Nephron (organoid): Measurements from ENCODE around the gene ITCH.
A peak's percentile ranks its signal among the peaks of the same experiment; 100 is the strongest.
"Not testable (repeated sequence)": the region's sequence is repeated elsewhere in the genome, so short reads cannot be mapped to it uniquely, and the experiment has no call there.

ENCODE experiments used
- H3K27ac Mint-ChIP-seq, 3 experiments: 2 replicates each; pipeline ENCODE4 v1.8.0; 2020; ENCODE audit warnings: mixed read lengths in 3 of 3, mild to moderate bottlenecking in 2 of 3, moderate library complexity in 1 of 3
- H3K27me3 Mint-ChIP-seq: 2 replicates; pipeline ENCODE4 v1.8.0; 2021; ENCODE audit warnings: low read depth, mild to moderate bottlenecking, moderate library complexity, mixed read lengths
- H3K36me3 Mint-ChIP-seq: 2 replicates; pipeline ENCODE4 v1.8.0; 2020; ENCODE audit warnings: low read depth, mixed read lengths
- H3K4me1 Mint-ChIP-seq: 2 replicates; pipeline ENCODE4 v1.8.0; 2020; ENCODE audit warnings: mixed read lengths
- H3K4me3 Mint-ChIP-seq, 3 experiments: 2 replicates each; pipeline ENCODE4 v1.8.0; 2020; ENCODE audit warnings: mild to moderate bottlenecking in 3 of 3, mixed read lengths in 3 of 3, moderate library complexity in 2 of 3
- H3K9me3 Mint-ChIP-seq: 2 replicates; pipeline ENCODE4 v1.8.0; 2020; ENCODE audit warnings: mixed read lengths
- TF ChIP-seq, protein P1 (sequence below), 3 experiments: fragments of 200-600 bp; sonication (generic); IDR thresholded peaks; one replicate each; pipeline ENCODE4 v1.5.0; 2021; ENCODE audit warnings: antibody characterized with exemption in 3 of 3; ENCODE audit not compliant: unreplicated experiment in 3 of 3

Gene ITCH

DNA sequence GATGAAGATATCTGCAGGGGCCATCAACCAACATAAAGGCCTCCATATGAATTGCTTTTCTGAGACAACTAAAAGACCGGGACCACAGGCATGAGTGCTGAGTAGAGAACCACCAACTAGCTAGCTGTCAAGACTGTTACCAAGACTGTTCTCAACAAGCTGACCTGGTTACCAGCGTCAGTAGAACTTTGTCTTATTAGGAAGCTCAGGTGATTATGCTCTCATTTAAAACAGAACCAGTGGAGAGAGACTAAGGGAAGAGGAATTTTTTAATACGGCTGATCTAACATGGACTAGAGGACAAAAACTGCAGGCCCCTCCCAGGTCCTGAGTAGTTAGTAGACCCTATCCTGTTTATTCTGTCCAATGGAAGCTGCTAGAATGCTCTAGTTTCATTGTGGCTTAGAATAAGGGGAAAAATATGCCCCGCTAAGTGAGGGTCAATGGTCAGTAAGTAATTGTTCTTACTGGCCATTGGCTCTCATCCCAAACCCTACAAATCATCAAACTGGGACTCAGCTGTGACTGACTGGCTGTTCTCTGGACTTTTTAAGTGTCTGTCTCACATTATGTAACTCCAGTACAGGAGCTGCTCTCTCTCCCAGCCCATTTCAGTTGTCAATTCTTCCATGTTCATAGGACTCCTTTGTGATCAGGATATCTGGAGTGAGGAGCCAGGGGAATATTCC lies 149.3 kb downstream of the ITCH start:
- TF ChIP-seq, protein P1, sequence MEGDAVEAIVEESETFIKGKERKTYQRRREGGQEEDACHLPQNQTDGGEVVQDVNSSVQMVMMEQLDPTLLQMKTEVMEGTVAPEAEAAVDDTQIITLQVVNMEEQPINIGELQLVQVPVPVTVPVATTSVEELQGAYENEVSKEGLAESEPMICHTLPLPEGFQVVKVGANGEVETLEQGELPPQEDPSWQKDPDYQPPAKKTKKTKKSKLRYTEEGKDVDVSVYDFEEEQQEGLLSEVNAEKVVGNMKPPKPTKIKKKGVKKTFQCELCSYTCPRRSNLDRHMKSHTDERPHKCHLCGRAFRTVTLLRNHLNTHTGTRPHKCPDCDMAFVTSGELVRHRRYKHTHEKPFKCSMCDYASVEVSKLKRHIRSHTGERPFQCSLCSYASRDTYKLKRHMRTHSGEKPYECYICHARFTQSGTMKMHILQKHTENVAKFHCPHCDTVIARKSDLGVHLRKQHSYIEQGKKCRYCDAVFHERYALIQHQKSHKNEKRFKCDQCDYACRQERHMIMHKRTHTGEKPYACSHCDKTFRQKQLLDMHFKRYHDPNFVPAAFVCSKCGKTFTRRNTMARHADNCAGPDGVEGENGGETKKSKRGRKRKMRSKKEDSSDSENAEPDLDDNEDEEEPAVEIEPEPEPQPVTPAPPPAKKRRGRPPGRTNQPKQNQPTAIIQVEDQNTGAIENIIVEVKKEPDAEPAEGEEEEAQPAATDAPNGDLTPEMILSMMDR (IDR thresholded peaks at IDR 0.05; ENCODE audit: unreplicated experiment in 3 of 3), result no peak
- Mint-ChIP-seq H3K4me1 (peaks cover 41% of the 10 kb centered on the region), H3K4me3 (peak overlapping the region; percentile 51 to 74 (median 65)), H3K27me3 (peaks cover 3% of the 10 kb centered on the region), H3K36me3 (peaks cover 30% of the 10 kb centered on the region), H3K27ac (peak overlapping the region; percentile 94 to 98 (median 94)), H3K9me3 (no peaks in the 10 kb centered on the region)

GRCh38 chr20:34512955-34513419 lies 149.9 kb downstream of the ITCH start:
- Mint-ChIP-seq H3K27me3 (peaks cover 3% of the 10 kb centered on the region), H3K4me1 (peaks cover 44% of the 10 kb centered on the region), H3K36me3 (peaks cover 26% of the 10 kb centered on the region), H3K27ac (peak overlapping the region; percentile 45 to 98 (median 94)), H3K4me3 (peak overlapping the region; percentile 46 to 74 (median 57)), H3K9me3 (no peaks in the 10 kb centered on the region)
- TF ChIP-seq, protein P1 (IDR thresholded peaks at IDR 0.05; ENCODE audit: unreplicated experiment in 3 of 3), result no peak

- peaks cover 23% of the 10 kb centered on the region for H3K36me3 Mint-ChIP-seq
- not testable (repeated sequence) for H3K27me3 Mint-ChIP-seq, H3K9me3 Mint-ChIP-seq
- H3K27ac Mint-ChIP-seq, result peak overlapping the region; percentile 44 to 100 (median 96)
- H3K4me3 Mint-ChIP-seq, result peak overlapping the region in 2 of 3 experiments; percentile 19 to 98
- H3K4me1 Mint-ChIP-seq, result peaks cover 51% of the 10 kb centered on the region
Observed at GRCh38 chr20:34514034-34514433, 151.0 kb downstream of the ITCH start.

DNA sequence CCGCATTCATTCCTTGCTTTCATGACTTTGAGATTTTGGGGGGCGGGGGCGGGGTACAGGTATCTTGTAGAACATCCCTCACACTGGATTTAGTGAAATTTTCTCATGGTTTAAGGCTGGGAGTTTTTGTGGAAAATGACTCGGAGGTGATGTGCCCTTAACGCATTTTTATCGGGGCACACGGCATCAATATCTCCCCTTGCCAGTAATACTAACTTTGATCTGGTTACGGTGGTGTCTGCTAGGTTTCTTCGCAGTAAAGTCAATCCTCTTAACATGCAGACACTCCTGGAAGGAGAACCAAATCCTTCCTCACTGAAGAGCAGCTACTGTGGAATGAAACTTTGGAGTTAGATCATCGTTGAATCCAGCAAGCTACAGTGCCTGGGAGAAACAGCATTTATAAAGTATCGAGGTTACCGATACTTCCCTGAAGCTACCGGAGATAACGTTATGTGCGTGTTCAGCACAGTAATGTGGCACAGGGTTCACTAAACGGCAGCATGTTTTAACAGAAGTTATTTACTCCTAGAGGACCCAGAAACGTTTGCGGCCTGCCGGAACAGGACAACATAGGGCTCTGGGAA lies 151.9 kb downstream of the ITCH start:
- peak overlapping the region; percentile 96 to 100 (median 99) for H3K27ac Mint-ChIP-seq

GRCh38 chr20:34515484-34516246 lies 152.6 kb downstream of the ITCH start:
- H3K27me3 Mint-ChIP-seq, result peaks cover 3% of the 10 kb centered on the region
- H3K36me3 Mint-ChIP-seq, result peaks cover 22% of the 10 kb centered on the region
- peak overlapping the region; percentile 93 to 98 (median 98) for H3K4me3 Mint-ChIP-seq
- peaks cover 51% of the 10 kb centered on the region for H3K4me1 Mint-ChIP-seq
- TF ChIP-seq, protein P1 (IDR thresholded peaks at IDR 0.05; ENCODE audit: unreplicated experiment in 3 of 3), result no peak
- H3K27ac Mint-ChIP-seq, result peak overlapping the region; percentile 96 to 100 (median 99)
- H3K9me3 Mint-ChIP-seq, result no peaks in the 10 kb centered on the region

More for the DNA sequence above, 151.9 kb downstream of the ITCH start:
- H3K27me3 Mint-ChIP-seq, result peaks cover 3% of the 10 kb centered on the region
- peaks cover 51% of the 10 kb centered on the region for H3K4me1 Mint-ChIP-seq
- H3K36me3 Mint-ChIP-seq, result peaks cover 23% of the 10 kb centered on the region
- H3K9me3 Mint-ChIP-seq, result no peaks in the 10 kb centered on the region
- TF ChIP-seq, protein P1 (IDR thresholded peaks at IDR 0.05; ENCODE audit: unreplicated experiment in 3 of 3), result no peak
- H3K4me3 Mint-ChIP-seq, result peak overlapping the region; percentile 93 to 98 (median 98)
